ENCODE measurements around the gene ARL6IP4. TPM values are rescaled to one million over a fixed set of nuclear protein-coding genes. Genes with fewer than 3 reads are reported as not detected.
A peak's percentile ranks its signal among the peaks of the same experiment; 100 is the strongest.

Gene ARL6IP4
- total and polyA plus RNA-seq, 2 of the 4 experiments (the other 2 are of a cell fraction) = 161 to 254 TPM

DNA sequence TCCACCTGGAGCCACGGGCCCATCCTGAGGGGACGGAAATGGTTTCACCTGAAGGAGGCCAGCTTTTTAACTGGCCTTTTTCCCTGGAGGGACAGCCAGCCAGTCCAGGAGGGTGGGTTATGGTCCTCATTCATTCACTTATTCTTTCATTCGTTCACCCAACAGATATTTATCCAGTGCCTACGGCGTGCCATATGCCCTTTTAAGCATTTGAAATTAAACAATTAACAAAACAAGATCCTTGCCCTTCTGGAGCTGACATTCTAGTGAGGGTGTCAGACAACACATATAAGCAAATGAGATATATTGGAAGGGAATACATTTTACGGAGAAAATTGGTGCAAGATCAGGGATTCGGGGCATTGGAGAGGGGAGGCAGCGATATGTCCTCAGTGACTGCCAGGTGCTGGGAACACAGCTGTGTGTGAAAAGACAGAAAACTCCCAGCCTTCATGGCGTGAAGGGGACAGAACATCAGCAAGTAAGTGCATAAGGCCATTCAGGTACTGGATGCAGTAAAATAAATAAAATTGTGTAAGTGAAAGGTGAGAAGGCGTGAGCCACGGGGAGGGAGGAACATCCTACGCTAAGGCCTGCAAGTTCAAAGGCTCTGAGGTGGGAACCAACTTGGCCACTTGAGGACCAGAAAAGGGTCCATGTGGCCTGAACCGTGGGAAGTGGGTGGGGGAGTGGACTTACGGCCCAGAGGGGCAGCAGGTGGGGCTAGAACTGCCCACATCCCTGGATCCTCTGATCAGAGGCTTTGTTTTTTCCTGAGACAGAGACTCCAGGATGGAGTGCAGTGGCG is 13.5 kb upstream of the ARL6IP4 start:
- H4K91ac ChIP-seq (ENCODE audit: insufficient read depth, low read depth, low read length) = no peak overlapping the region
- H3K4me2 ChIP-seq (ENCODE audit: low read depth, low read length) = peak overlapping the region; percentile 25; the same call in 1 of the 2 replicates
- no peaks in the 10 kb centered on the region for H3K27me3 ChIP-seq (ENCODE audit: control insufficient read depth, insufficient read depth, low read length)
- H3K79me1 ChIP-seq (ENCODE audit: low read depth in 1 of 2, low read length in 2 of 2) = peaks cover 0 to 25% of the 10 kb centered on the region in 2 experiments; a peak in 2 of 4 replicates
- peak overlapping the region; percentile 69; the same call in 1 of the 2 replicates for H2AK5ac ChIP-seq (ENCODE audit: low read depth, low read length)
- H3K9me3 ChIP-seq (ENCODE audit: control insufficient read depth, insufficient read depth, low read length) = no peaks in the 10 kb centered on the region
- intact Hi-C loops (cut with micrococcal nuclease) = no loop called here
- no peak for DNase-seq
- no peak overlapping the region for H3K14ac ChIP-seq (replicated peaks; ENCODE audit: low read depth, low read length)
- H3K4me1 ChIP-seq (ENCODE audit: control insufficient read depth, insufficient read depth, low read length) = peaks cover 8% of the 10 kb centered on the region
- H3K36me3 ChIP-seq (ENCODE audit: control insufficient read depth, insufficient read depth, low read length) = no peaks in the 10 kb centered on the region
- H3K4me3 ChIP-seq (ENCODE audit: insufficient read depth, low read depth, low read length) = no peak overlapping the region
- no peak overlapping the region for H4K8ac ChIP-seq (ENCODE audit: low read depth in 2 of 2, low read length in 2 of 2)
- no peak overlapping the region for H2BK120ac ChIP-seq (ENCODE audit: low read depth, low read length)
- H2BK15ac ChIP-seq (ENCODE audit: low read depth, low read length) = no peak overlapping the region
- H4K20me1 ChIP-seq (ENCODE audit: insufficient read depth, low read length) = peaks cover 4% of the 10 kb centered on the region
- H2AK9ac ChIP-seq (replicated peaks; ENCODE audit: low read depth, low read length, poor library complexity) = no peak overlapping the region
- no peak overlapping the region for H4K5ac ChIP-seq (ENCODE audit: low read depth, low read length)
- no peak overlapping the region for H3K18ac ChIP-seq (ENCODE audit: low read depth, low read length)
- ChIA-PET CTCF (interaction anchor here (0.6 to 1.0 kb wide), 2 partner anchors 176 to 271 kb away, joined by 3 to 4 read pairs; no protein-coding TSS in a partner anchor), POLR2A (ENCODE audit: unreplicated experiment) (no interaction called here)
- no peak overlapping the region for H3K9ac ChIP-seq (ENCODE audit: low read depth, low read length)
- BruUV-seq (replicated peaks) = no TSS peak
- H3K4ac ChIP-seq (ENCODE audit: low read depth, low read length) = no peak overlapping the region
- H3K27ac ChIP-seq (ENCODE audit: insufficient read depth, low read length) = no peak overlapping the region
- no peak overlapping the region for H3K56ac ChIP-seq (ENCODE audit: extremely low read depth, insufficient read depth, low read length)
- H2BK20ac ChIP-seq (ENCODE audit: low read depth, low read length) = no peak overlapping the region
- in situ Hi-C loops (cut with MboI; ENCODE audit: low sequenced_read_pairs) = loop anchor here (5.0 to 25.0 kb wide), 2 partner anchors 265 to 330 kb away; partner anchors contain the start of genes MPHOSPH9 and MTRFR
- H3K23ac ChIP-seq (ENCODE audit: low read depth, low read length) = no peak overlapping the region
- ATAC-seq (ENCODE audit: low read depth) = no peak
- no peak overlapping the region for H2BK5ac ChIP-seq (ENCODE audit: low read depth, low read length, poor library complexity, severe bottlenecking)
- WGBS, 2 experiments (ENCODE audit: extremely low coverage in 2 of 2, insufficient read length in 1 of 2) = 46% methylated on average over 7 of the region's 15 CpGs; no CpG with 5 or more reads in 1 of the 2 experiments
- H3K9me1 ChIP-seq (ENCODE audit: insufficient read depth, low read length) = no peaks in the 10 kb centered on the region; the same call in 1 of the 2 replicates
- peak overlapping the region; percentile 66 for H2AFZ ChIP-seq (replicated peaks; ENCODE audit: low read length, poor library complexity)
- dilution Hi-C loops (cut with HindIII; ENCODE audit: low sequenced_read_pairs, unreplicated experiment) = no loop called here
- TF ChIP-seq, protein P1, sequence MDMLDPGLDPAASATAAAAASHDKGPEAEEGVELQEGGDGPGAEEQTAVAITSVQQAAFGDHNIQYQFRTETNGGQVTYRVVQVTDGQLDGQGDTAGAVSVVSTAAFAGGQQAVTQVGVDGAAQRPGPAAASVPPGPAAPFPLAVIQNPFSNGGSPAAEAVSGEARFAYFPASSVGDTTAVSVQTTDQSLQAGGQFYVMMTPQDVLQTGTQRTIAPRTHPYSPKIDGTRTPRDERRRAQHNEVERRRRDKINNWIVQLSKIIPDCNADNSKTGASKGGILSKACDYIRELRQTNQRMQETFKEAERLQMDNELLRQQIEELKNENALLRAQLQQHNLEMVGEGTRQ (IDR thresholded peaks at IDR 0.05; ENCODE audit: low read depth, low read length) = no peak
- TF ChIP-seq, protein P2, sequence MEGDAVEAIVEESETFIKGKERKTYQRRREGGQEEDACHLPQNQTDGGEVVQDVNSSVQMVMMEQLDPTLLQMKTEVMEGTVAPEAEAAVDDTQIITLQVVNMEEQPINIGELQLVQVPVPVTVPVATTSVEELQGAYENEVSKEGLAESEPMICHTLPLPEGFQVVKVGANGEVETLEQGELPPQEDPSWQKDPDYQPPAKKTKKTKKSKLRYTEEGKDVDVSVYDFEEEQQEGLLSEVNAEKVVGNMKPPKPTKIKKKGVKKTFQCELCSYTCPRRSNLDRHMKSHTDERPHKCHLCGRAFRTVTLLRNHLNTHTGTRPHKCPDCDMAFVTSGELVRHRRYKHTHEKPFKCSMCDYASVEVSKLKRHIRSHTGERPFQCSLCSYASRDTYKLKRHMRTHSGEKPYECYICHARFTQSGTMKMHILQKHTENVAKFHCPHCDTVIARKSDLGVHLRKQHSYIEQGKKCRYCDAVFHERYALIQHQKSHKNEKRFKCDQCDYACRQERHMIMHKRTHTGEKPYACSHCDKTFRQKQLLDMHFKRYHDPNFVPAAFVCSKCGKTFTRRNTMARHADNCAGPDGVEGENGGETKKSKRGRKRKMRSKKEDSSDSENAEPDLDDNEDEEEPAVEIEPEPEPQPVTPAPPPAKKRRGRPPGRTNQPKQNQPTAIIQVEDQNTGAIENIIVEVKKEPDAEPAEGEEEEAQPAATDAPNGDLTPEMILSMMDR (conservative IDR thresholded peaks at IDR 0.05; ENCODE audit: low read depth, low read length) = no peak
- TF ChIP-seq RAD21 (IDR thresholded peaks at IDR 0.05; ENCODE audit: low read length) (no peak), MXI1 (IDR thresholded peaks at IDR 0.05; ENCODE audit: borderline replicate concordance, low read depth, low read length) (no peak), RFX5 (IDR thresholded peaks at IDR 0.05; ENCODE audit: low read depth, low read length) (no peak), CEBPB (IDR thresholded peaks at IDR 0.05; ENCODE audit: low read depth, low read length) (no peak), MAFK (IDR thresholded peaks at IDR 0.05; ENCODE audit: low read depth, low read length) (no peak), FOS (IDR thresholded peaks at IDR 0.05; ENCODE audit: low read depth, low read length) (no peak), CHD1 (IDR thresholded peaks at IDR 0.05; ENCODE audit: low read depth, low read length) (no peak), SMC3 (IDR thresholded peaks at IDR 0.05; ENCODE audit: low read depth, low read length) (no peak), POLR2A (IDR thresholded peaks at IDR 0.05; ENCODE audit: low read depth, low read length) (no peak), RCOR1 (IDR thresholded peaks at IDR 0.05; ENCODE audit: insufficient replicate concordance, low read length) (no peak), NFE2L2 (IDR thresholded peaks at IDR 0.05; ENCODE audit: low read depth, low read length) (no peak)
- TF ChIP-seq, protein P3, sequence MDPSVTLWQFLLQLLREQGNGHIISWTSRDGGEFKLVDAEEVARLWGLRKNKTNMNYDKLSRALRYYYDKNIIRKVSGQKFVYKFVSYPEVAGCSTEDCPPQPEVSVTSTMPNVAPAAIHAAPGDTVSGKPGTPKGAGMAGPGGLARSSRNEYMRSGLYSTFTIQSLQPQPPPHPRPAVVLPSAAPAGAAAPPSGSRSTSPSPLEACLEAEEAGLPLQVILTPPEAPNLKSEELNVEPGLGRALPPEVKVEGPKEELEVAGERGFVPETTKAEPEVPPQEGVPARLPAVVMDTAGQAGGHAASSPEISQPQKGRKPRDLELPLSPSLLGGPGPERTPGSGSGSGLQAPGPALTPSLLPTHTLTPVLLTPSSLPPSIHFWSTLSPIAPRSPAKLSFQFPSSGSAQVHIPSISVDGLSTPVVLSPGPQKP (IDR thresholded peaks at IDR 0.05; ENCODE audit: borderline replicate concordance, low read depth, low read length) = no peak

All from IMR-90 (cell line).